A673 (cell line): ENCODE data around the gene GPR17. TPM values are rescaled to one million over a fixed set of nuclear protein-coding genes. Genes with fewer than 3 reads are reported as not detected.

Experiments
- BruUV-seq: library from RNA; stranded (reverse); fragments of 400-500 nt; replicated peaks from 2 replicates; lab custom pipeline; 2021; lab: Mats Ljungman, UMichigan
- CTCF ChIA-PET: fragments of 300-600 bp; sonication (Branson Sonifier 250); formaldehyde crosslinking; loops from one replicate; lab custom pipeline; 2022; ENCODE audit warnings: antibody characterized with exemption; lab: Charles Lee
- POLR2A ChIA-PET: fragments of 300-600 bp; sonication (Branson Sonifier 250); formaldehyde crosslinking; loops from one replicate; lab custom pipeline; 2022; ENCODE audit warnings: antibody characterized with exemption; ENCODE audit not compliant: low non-redundant PET; lab: Charles Lee
- DNase-seq: peaks from one replicate; pipeline ENCODE4 v3.0.0-alpha.2; 2015; ENCODE audit warnings: low spot score
- H3K27ac ChIP-seq: fragments of 200-600 bp; sonication (generic); 2 replicates; pipeline ENCODE4 v1.5.1; 2016; ENCODE audit warnings: mixed run types, low read depth, mild to moderate bottlenecking, mixed read lengths, antibody characterized with exemption, low read length; ENCODE audit not compliant: poor library complexity, severe bottlenecking
- H3K27me3 ChIP-seq: fragments of 200-600 bp; sonication (generic); replicated peaks from 2 replicates; pipeline ENCODE4 v1.6.1; 2017; ENCODE audit warnings: mixed run types, low read depth, mild to moderate bottlenecking, mixed read lengths, antibody characterized with exemption, low read length; ENCODE audit not compliant: insufficient read depth, poor library complexity
- H3K36me3 ChIP-seq: fragments of 200-600 bp; sonication (generic); 2 replicates; pipeline ENCODE4 v1.6.1; 2016; ENCODE audit warnings: mixed run types, mild to moderate bottlenecking, mixed read lengths, antibody characterized with exemption, low read length; ENCODE audit not compliant: insufficient read depth, poor library complexity, severe bottlenecking
- H3K4me1 ChIP-seq: fragments of 200-600 bp; sonication (generic); 2 replicates; pipeline ENCODE4 v1.6.1; 2017; ENCODE audit warnings: mixed run types, mild to moderate bottlenecking, mixed read lengths, antibody characterized with exemption, low read length; ENCODE audit not compliant: insufficient read depth, poor library complexity, severe bottlenecking
- H3K4me3 ChIP-seq: fragments of 200-600 bp; sonication (generic); 2 replicates; pipeline ENCODE4 v1.5.1; 2016; ENCODE audit warnings: low read depth, mixed run types, mild to moderate bottlenecking, mixed read lengths, low read length; ENCODE audit not compliant: poor library complexity, severe bottlenecking
- H3K9me3 ChIP-seq: fragments of 200-600 bp; sonication (generic); 2 replicates; pipeline ENCODE4 v1.6.1; 2016; ENCODE audit warnings: mixed run types, low read depth, mild to moderate bottlenecking, mixed read lengths, antibody characterized with exemption, low read length; ENCODE audit not compliant: poor library complexity, severe bottlenecking
- CTCF ChIP-seq: fragments of 300-800, 200-600 bp; sonication (generic); conservative IDR thresholded peaks from 2 replicates; pipeline ENCODE4 v1.5.1; 2017; ENCODE audit warnings: low read depth, mild to moderate bottlenecking, antibody characterized with exemption, low read length, moderate library complexity, mixed read lengths
- EZH2 ChIP-seq: fragments of 200-600 bp; sonication (generic); IDR thresholded peaks from 2 replicates; pipeline ENCODE4 v1.6.1; 2017; ENCODE audit warnings: borderline replicate concordance, low read depth, mild to moderate bottlenecking, mixed read lengths, antibody characterized with exemption, low read length; ENCODE audit not compliant: poor library complexity, severe bottlenecking
- intact Hi-C: fragments of 100-400 bp; cut with micrococcal nuclease; formaldehyde crosslinking; loops from one replicate; pipeline ENCODE4 v1.10.0; 2022; ENCODE audit not compliant: unreplicated experiment
- total RNA-seq: library from RNA; stranded (reverse); gene quantifications from 2 replicates; pipeline ENCODE4 v1.2.3, GENCODE V29; 2021

The GPR17 gene
- total RNA-seq, 1 experiment from 2014 or later = 0.45 TPM

GRCh38 chr2:127609031-127609751 lies 36.8 kb upstream of the GPR17 start:
- CTCF ChIA-PET = no interaction called here
- Histone ChIP-seq H3K27me3 (no peaks in the 10 kb centered on the region), H3K4me3 (no peak overlapping the region), H3K4me1 (no peaks in the 10 kb centered on the region), H3K27ac (no peak overlapping the region), H3K9me3 (peaks cover 7% of the 10 kb centered on the region), H3K36me3 (no peaks in the 10 kb centered on the region)
- TF ChIP-seq EZH2 = no peak
- TF ChIP-seq CTCF = no peak
- DNase-seq = no peak
- intact Hi-C loops = no loop called here
- POLR2A ChIA-PET = no interaction called here
- BruUV-seq = no TSS peak

- intact Hi-C loops = no loop called here
- no TSS peak for BruUV-seq
- H3K4me3 ChIP-seq = no peak overlapping the region
- no peak overlapping the region for H3K27ac ChIP-seq
- ChIA-PET POLR2A (no interaction called here), CTCF (no interaction called here)
- no peak for TF ChIP-seq EZH2
- no peak for TF ChIP-seq CTCF
- no peak for DNase-seq
- H3K36me3 ChIP-seq = no peaks in the 10 kb centered on the region
- no peaks in the 10 kb centered on the region for H3K4me1 ChIP-seq
- no peaks in the 10 kb centered on the region for H3K27me3 ChIP-seq
- peaks cover 7% of the 10 kb centered on the region for H3K9me3 ChIP-seq
These were observed 36.1 kb upstream of the GPR17 start for GRCh38 chr2:127609818-127610217.

DNA sequence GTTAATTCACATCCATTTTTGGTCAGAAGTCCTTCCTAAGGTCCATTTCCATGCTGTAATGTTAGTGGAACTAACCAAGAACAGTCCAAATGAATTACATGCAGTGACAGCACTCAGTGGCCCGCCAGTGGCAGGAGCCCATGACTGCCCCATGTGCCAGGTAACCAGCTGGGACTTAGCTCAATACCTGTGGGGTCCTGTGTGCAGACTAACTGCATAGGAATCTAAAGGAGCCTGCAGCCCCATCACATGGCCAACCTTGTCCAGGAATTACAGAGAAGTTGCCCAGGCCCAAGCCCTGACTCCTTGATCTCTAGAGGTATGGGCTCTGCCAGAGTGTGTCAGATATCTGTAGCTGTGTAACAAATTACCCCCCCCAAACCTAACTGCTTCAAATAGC lies 35.4 kb upstream of the GPR17 start:
- no peaks in the 10 kb centered on the region for H3K4me1 ChIP-seq
- H3K36me3 ChIP-seq = no peaks in the 10 kb centered on the region
- intact Hi-C loops = no loop called here
- CTCF ChIA-PET = no interaction called here
- POLR2A ChIA-PET = interaction anchor here (0.5 kb wide), 1 partner anchor 328 kb away, joined by 3 read pairs; no protein-coding TSS in a partner anchor
- peaks cover 7% of the 10 kb centered on the region for H3K9me3 ChIP-seq
- no peak overlapping the region for H3K4me3 ChIP-seq
- no peaks in the 10 kb centered on the region for H3K27me3 ChIP-seq
- no TSS peak for BruUV-seq
- no peak for DNase-seq
- TF ChIP-seq CTCF = no peak
- TF ChIP-seq EZH2 = no peak
- no peak overlapping the region for H3K27ac ChIP-seq
